Cortex of kidney (tissue), 1 donor: ENCODE results near the gene TLN1.

Experiments used
- DNase-seq: peaks from one replicate; lab custom pipeline; 2025; lab: John Stamatoyannopoulos, UW

The TLN1 gene

GRCh38 chr9:35683323-35683722 lies 48.7 kb downstream of the TLN1 start:
- DNase-seq: no peak

DNA sequence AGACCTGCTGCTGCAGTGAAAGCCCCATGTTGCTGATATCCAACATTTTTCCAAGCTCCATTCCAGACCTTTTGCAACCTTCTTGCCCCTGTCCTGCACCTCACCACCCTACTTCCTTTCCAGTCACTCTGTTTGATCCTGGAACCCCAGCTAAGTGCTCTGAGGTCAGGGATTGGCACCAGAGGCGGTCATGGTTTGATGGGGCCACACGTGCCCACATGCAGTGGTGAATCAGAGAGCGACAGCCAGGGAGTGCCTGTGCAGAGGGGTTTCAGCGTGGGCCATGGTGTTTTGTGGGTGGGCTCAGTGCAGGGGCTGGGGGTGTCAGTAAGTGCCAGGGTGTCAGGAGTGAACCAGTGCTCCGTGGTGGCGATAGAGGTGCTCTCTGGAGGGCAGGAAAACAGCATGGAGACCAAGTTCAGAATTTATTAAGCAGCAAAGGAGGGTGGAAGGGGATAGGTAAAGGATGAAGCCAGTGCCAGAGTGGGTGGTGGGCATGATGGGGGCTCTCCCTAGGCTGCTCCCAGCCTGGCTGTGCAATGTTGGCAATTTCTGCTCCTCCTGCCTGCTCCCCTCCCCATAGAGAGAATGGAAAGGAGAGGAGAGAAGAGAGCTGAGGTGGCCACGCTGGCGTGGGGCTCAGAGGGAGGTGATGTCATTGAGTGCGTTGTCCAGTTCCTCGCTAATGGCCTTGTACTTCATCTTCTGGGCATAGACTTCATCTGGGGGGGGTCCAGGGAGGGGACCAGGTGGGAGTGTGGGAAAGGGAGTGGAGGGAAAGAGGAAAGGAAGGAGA lies 49.3 kb downstream of the TLN1 start:
- no peak for DNase-seq

DNA sequence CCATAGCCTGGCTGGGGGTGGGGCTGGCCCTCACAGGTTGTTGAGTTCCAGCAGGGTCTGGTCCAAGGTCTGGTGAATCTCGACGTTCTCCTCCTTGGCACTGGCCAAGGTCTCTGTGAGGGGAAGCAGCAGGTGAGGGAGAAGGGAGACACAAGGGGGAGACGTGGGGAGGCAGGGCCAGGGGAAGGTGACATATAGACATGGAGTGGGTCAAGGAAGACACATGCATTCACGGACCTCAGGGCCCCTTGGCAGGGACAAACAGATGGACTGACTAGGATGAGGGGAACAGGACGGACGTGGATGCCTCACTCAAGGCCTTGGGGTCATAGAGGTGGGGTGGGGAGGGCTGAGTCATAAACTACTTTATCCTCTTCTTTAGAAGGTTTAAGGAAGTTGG lies 49.9 kb downstream of the TLN1 start:
- DNase-seq: no peak

- no peak for DNase-seq
Measured at GRCh38 chr9:35681341-35682002, 50.5 kb downstream of the TLN1 start.

GRCh38 chr9:35680331-35681105 lies 51.5 kb downstream of the TLN1 start:
- DNase-seq: no peak

DNA sequence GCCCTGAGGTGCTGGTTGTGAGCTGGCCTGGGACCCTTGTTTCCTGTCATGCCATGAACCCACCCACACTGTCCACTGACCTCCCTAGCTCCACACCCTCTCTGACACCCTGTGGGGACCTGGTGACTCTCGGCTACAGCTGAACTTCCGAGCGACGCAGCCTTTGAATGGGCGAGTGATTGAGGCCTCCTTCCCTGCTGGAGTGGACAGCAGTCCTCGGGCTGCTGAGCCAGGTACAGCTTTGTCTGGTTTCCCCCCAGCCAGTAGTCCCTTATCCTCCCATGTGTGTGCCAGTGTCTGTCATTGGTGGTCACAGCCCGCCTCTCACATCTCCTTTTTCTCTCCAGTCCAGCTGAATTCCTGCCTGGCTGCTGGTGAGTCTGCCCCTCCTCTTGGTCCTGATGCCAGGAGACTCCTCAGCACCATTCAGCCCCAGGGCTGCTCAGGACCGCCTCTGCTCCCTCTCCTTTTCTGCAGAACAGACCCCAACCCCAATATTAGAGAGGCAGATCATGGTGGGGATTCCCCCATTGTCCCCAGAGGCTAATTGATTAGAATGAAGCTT lies 52.1 kb downstream of the TLN1 start:
- no peak for DNase-seq

GRCh38 chr9:35679091-35679490 lies 52.9 kb downstream of the TLN1 start:
- no peak for DNase-seq

GRCh38 chr9:35675732-35676392 lies 56.1 kb downstream of the TLN1 start:
- no peak for DNase-seq

- DNase-seq: no peak
Measured at GRCh38 chr9:35675204-35675603, 56.8 kb downstream of the TLN1 start.

- DNase-seq: no peak
Measured at GRCh38 chr9:35674025-35674361, 58.0 kb downstream of the TLN1 start.

GRCh38 chr9:35673132-35674024 lies 58.6 kb downstream of the TLN1 start, which contains the start of gene CA9:
Gene CA9 (plus strand): TSS chr9:35673928. CDS start chr9:35673960, 32 bp downstream.
- DNase-seq: no peak

GRCh38 chr9:35669331-35670145 lies 62.5 kb downstream of the TLN1 start:
- no peak for DNase-seq

DNA sequence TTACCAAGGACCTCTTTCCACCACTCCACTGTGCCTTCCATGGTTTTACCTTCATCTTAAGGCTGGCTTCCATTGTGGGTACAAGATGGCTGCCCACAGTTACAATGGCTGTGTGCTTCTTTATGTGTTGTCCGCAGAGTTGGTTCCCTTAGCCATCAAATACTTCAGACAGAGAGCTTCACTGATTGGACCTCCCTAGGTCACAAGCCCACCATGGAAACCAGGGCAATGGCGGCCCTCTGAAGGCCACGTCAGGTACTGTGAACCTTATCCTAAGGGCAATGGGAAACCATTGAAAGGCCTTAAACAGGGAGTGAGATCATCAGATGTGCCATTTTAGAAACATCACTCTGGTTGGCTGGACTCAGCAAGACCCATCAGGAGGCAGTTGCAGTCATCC lies 64.1 kb downstream of the TLN1 start:
- no peak for DNase-seq

DNA sequence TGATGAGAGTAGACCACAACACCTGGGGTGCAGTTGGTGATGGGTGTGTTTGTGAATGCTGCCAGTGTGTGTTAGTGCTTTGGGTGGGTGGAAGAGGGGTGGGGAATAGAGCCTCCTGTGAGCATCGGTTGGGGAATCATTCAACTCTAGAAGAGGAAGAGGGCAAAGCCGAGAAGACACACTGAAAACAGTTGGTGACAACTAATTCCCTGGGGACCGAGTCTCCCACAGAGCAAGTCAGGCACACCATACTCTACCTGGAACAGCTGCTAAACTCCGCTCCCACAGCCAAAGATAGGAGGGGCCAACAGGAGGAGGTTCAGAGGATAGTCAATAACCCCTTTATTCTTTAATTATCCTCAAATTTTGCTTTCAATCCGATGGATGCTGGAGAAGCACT lies 65.4 kb downstream of the TLN1 start:
- no peak for DNase-seq

DNA sequence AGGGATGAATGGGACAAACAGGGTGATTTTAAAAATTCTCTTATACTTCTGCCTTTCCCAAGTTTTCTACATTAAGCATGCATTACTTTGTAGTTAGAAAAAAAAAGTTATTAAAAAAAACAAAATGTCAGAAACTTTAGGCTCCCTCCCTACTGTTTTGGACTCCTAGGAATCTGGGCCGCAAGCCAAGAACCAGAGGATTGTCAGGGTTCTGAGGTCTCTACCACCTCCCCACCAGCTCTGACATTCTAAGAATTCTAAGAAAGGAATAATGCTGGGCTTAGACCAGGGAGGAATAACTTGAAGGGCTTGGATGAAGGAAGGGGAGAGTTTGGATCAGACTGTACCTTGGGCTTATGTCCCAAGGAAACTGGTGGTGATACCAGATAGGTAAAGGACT lies 66.0 kb downstream of the TLN1 start:
- DNase-seq: no peak

DNA sequence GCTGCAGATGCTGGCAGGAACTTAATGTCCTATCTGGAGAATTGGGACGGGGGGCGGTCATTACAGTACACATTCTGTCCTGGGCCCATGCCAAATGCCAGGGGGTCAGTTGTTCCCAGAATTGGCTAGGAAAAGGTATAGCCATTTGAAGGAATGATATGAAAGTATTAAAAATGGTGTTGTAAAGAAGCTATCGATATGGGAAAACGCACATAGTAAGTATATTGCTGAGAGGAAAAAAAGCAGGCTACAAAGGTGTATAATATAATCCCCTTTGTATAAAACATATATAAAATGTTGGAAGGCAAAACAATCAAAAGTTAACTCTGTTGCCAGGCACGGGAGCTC lies 66.5 kb downstream of the TLN1 start:
- DNase-seq: no peak

- DNase-seq: no peak
Measured at GRCh38 chr9:35664531-35665470, 67.2 kb downstream of the TLN1 start, which contains the start of gene ARHGEF39. Gene ARHGEF39 (minus strand): TSS chr9:35665195. CDS start chr9:35665169, 26 bp downstream.

DNA sequence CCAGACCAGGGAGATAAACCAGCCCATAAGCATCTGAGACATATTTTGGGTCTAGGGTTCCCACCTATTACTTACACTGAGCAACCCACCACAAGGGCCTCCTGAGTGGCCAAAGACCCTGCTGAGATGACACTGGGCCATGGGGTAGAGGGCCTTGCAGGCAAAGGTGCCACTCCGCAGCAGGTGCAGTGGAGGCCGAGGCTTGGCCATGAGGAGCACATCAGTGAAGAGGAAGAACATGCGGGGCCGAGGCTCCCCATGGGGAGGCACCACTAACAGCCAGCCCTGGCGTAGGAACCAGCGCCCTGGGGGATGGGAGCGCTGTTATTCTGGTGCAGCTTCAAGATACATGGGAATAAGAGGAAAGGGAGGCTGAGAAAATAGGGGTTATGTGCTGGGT lies 69.6 kb downstream of the TLN1 start:
- no peak for DNase-seq

GRCh38 chr9:35661756-35662350 lies 70.1 kb downstream of the TLN1 start:
- DNase-seq: no peak
